Measurements from ENCODE around the gene CLCA1. TPM values are rescaled to one million over a fixed set of nuclear protein-coding genes. Genes with fewer than 3 reads are reported as not detected.

Gene CLCA1
- total and polyA plus RNA-seq, 2 experiments from 2014 or later = not detected

GRCh38 chr1:86489242-86489878 is 20.6 kb downstream of the CLCA1 start (continued):
- TF ChIP-seq REST (IDR thresholded peaks at IDR 0.05; ENCODE audit: unreplicated experiment) = no peak

GRCh38 chr1:86491171-86491950 is 22.6 kb downstream of the CLCA1 start:
- Histone ChIP-seq H3K9me2 (ENCODE audit: insufficient read depth) (no peaks in the 10 kb centered on the region), H3K36me3 (ENCODE audit: insufficient read depth) (no peaks in the 10 kb centered on the region), H3K4me3 (no peak overlapping the region), H3K27me3 (ENCODE audit: insufficient read depth) (no peaks in the 10 kb centered on the region), H4K20me1 (replicated peaks; ENCODE audit: insufficient read depth) (no peaks in the 10 kb centered on the region), H2AFZ (no peak overlapping the region), H3K4me1 (ENCODE audit: insufficient read depth) (no peaks in the 10 kb centered on the region), H3K27ac (ENCODE audit: low read depth) (no peak overlapping the region), H3F3A (replicated peaks; ENCODE audit: low read depth) (no peaks in the 10 kb centered on the region), H3K4me2 (no peak overlapping the region), H3K79me2 (replicated peaks; ENCODE audit: insufficient read depth) (no peaks in the 10 kb centered on the region)
- H3K4me1 Mint-ChIP-seq = no peaks in the 10 kb centered on the region; the same call in 2 of the 3 replicates
- no peak overlapping the region for H3K27ac Mint-ChIP-seq
- H3K27me3 Mint-ChIP-seq (ENCODE audit: insufficient read depth, low read depth, poor library complexity) = no peaks in the 10 kb centered on the region
- H3K9me3 Mint-ChIP-seq = no peaks in the 10 kb centered on the region
- ATAC-seq = no peak
- no peaks in the 10 kb centered on the region for H3K36me3 Mint-ChIP-seq (ENCODE audit: low read depth)
- no peak for DNase-seq (ENCODE audit: low spot score)
- no peak overlapping the region for H3K4me3 Mint-ChIP-seq
- TF ChIP-seq ZNF114 (CRISPR knock-in tag; IDR thresholded peaks at IDR 0.05) (no peak), EZH2phosphoT487 (IDR thresholded peaks at IDR 0.05; ENCODE audit: unreplicated experiment) (no peak), STAT1 (IDR thresholded peaks at IDR 0.05; ENCODE audit: unreplicated experiment) (no peak), NANOG (IDR thresholded peaks at IDR 0.05; ENCODE audit: borderline replicate concordance) (no peak), CTCF (conservative IDR thresholded peaks at IDR 0.05; ENCODE audit: low read depth in 2 of 2) (no peak), ZNF331 (CRISPR knock-in tag; IDR thresholded peaks at IDR 0.05; ENCODE audit: low read depth) (no peak), POLR2AphosphoS5 (IDR thresholded peaks at IDR 0.05; ENCODE audit: low read depth) (no peak)
- TF ChIP-seq, protein P1, sequence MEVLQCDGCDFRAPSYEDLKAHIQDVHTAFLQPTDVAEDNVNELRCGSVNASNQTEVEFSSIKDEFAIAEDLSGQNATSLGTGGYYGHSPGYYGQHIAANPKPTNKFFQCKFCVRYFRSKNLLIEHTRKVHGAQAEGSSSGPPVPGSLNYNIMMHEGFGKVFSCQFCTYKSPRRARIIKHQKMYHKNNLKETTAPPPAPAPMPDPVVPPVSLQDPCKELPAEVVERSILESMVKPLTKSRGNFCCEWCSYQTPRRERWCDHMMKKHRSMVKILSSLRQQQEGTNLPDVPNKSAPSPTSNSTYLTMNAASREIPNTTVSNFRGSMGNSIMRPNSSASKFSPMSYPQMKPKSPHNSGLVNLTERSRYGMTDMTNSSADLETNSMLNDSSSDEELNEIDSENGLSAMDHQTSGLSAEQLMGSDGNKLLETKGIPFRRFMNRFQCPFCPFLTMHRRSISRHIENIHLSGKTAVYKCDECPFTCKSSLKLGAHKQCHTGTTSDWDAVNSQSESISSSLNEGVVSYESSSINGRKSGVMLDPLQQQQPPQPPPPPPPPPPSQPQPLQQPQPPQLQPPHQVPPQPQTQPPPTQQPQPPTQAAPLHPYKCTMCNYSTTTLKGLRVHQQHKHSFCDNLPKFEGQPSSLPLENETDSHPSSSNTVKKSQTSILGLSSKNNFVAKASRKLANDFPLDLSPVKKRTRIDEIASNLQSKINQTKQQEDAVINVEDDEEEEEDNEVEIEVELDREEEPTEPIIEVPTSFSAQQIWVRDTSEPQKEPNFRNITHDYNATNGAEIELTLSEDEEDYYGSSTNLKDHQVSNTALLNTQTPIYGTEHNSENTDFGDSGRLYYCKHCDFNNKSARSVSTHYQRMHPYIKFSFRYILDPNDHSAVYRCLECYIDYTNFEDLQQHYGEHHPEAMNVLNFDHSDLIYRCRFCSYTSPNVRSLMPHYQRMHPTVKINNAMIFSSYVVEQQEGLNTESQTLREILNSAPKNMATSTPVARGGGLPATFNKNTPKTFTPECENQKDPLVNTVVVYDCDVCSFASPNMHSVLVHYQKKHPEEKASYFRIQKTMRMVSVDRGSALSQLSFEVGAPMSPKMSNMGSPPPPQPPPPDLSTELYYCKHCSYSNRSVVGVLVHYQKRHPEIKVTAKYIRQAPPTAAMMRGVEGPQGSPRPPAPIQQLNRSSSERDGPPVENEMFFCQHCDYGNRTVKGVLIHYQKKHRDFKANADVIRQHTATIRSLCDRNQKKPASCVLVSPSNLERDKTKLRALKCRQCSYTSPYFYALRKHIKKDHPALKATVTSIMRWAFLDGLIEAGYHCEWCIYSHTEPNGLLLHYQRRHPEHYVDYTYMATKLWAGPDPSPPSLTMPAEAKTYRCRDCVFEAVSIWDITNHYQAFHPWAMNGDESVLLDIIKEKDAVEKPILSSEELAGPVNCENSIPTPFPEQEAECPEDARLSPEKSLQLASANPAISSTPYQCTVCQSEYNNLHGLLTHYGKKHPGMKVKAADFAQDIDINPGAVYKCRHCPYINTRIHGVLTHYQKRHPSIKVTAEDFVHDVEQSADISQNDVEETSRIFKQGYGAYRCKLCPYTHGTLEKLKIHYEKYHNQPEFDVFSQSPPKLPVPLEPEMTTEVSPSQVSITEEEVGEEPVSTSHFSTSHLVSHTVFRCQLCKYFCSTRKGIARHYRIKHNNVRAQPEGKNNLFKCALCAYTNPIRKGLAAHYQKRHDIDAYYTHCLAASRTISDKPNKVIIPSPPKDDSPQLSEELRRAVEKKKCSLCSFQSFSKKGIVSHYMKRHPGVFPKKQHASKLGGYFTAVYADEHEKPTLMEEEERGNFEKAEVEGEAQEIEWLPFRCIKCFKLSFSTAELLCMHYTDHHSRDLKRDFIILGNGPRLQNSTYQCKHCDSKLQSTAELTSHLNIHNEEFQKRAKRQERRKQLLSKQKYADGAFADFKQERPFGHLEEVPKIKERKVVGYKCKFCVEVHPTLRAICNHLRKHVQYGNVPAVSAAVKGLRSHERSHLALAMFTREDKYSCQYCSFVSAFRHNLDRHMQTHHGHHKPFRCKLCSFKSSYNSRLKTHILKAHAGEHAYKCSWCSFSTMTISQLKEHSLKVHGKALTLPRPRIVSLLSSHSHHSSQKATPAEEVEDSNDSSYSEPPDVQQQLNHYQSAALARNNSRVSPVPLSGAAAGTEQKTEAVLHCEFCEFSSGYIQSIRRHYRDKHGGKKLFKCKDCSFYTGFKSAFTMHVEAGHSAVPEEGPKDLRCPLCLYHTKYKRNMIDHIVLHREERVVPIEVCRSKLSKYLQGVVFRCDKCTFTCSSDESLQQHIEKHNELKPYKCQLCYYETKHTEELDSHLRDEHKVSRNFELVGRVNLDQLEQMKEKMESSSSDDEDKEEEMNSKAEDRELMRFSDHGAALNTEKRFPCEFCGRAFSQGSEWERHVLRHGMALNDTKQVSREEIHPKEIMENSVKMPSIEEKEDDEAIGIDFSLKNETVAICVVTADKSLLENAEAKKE (CRISPR knock-in tag; IDR thresholded peaks at IDR 0.05) = no peak
